ENCODE results near the gene TULP1.

The TULP1 gene

GRCh38 chr6:35487658-35488516, 24.8 kb downstream of the TULP1 start:
- TF ChIP-seq CTCF (IDR thresholded peaks at IDR 0.05; ENCODE audit: insufficient read depth, low read length, poor library complexity, severe bottlenecking) = no peak
- no peak for DNase-seq (ENCODE audit: extremely low read depth, insufficient read length)
- H3K36me3 ChIP-seq (ENCODE audit: control insufficient read depth, insufficient read depth, low read length) = no peaks in the 10 kb centered on the region
- no peak overlapping the region for H3K4me3 ChIP-seq (replicated peaks; ENCODE audit: low read depth, low read length)
- H3K27me3 ChIP-seq (replicated peaks; ENCODE audit: control insufficient read depth, insufficient read depth, low read length) = peaks cover 5% of the 10 kb centered on the region

- no peaks in the 10 kb centered on the region for H3K36me3 ChIP-seq (ENCODE audit: control insufficient read depth, insufficient read depth, low read length)
- no peak for TF ChIP-seq CTCF (IDR thresholded peaks at IDR 0.05; ENCODE audit: insufficient read depth, low read length, poor library complexity, severe bottlenecking)
- peaks cover 3% of the 10 kb centered on the region for H3K27me3 ChIP-seq (replicated peaks; ENCODE audit: control insufficient read depth, insufficient read depth, low read length)
- H3K4me3 ChIP-seq (replicated peaks; ENCODE audit: low read depth, low read length) = no peak overlapping the region
- no peak for DNase-seq (ENCODE audit: extremely low read depth, insufficient read length)
Observed at GRCh38 chr6:35486005-35486925, 26.4 kb downstream of the TULP1 start.

- Histone ChIP-seq H3K27me3 (replicated peaks; ENCODE audit: control insufficient read depth, insufficient read depth, low read length) (peaks cover 2% of the 10 kb centered on the region), H3K36me3 (ENCODE audit: control insufficient read depth, insufficient read depth, low read length) (no peaks in the 10 kb centered on the region), H3K4me3 (replicated peaks; ENCODE audit: low read depth, low read length) (no peak overlapping the region)
- DNase-seq (ENCODE audit: extremely low read depth, insufficient read length) = no peak
- TF ChIP-seq CTCF (IDR thresholded peaks at IDR 0.05; ENCODE audit: insufficient read depth, low read length, poor library complexity, severe bottlenecking) = no peak
Observed at GRCh38 chr6:35485402-35485877, 27.3 kb downstream of the TULP1 start.

- Histone ChIP-seq H3K4me3 (replicated peaks; ENCODE audit: low read depth, low read length) (no peak overlapping the region), H3K27me3 (replicated peaks; ENCODE audit: control insufficient read depth, insufficient read depth, low read length) (no peaks in the 10 kb centered on the region; the same call in 1 of the 2 replicates), H3K36me3 (ENCODE audit: control insufficient read depth, insufficient read depth, low read length) (no peaks in the 10 kb centered on the region)
- no peak for DNase-seq (ENCODE audit: extremely low read depth, insufficient read length)
- no peak for TF ChIP-seq CTCF (IDR thresholded peaks at IDR 0.05; ENCODE audit: insufficient read depth, low read length, poor library complexity, severe bottlenecking)
Observed at GRCh38 chr6:35484921-35485392, 27.7 kb downstream of the TULP1 start.

- Histone ChIP-seq H3K4me3 (replicated peaks; ENCODE audit: low read depth, low read length) (no peak overlapping the region), H3K36me3 (ENCODE audit: control insufficient read depth, insufficient read depth, low read length) (no peaks in the 10 kb centered on the region), H3K27me3 (replicated peaks; ENCODE audit: control insufficient read depth, insufficient read depth, low read length) (no peaks in the 10 kb centered on the region; the same call in 1 of the 2 replicates)
- no peak for DNase-seq (ENCODE audit: extremely low read depth, insufficient read length)
- no peak for TF ChIP-seq CTCF (IDR thresholded peaks at IDR 0.05; ENCODE audit: insufficient read depth, low read length, poor library complexity, severe bottlenecking)
Observed at GRCh38 chr6:35483893-35484645, 28.6 kb downstream of the TULP1 start.
